SW480 (cell line): Measurements from ENCODE around the gene KCNQ2.

Source experiments
- DNase-seq: peaks from one replicate; pipeline ENCODE4 v3.0.0-alpha.2; 2016; ENCODE audit warnings: low spot score

The KCNQ2 gene

GRCh38 chr20:63501818-63502670, 29.6 kb upstream of the KCNQ2 start:
- DNase-seq, result no peak

GRCh38 chr20:63500902-63501817, 28.7 kb upstream of the KCNQ2 start:
- DNase-seq, result no peak

- no peak for DNase-seq
These were observed 27.9 kb upstream of the KCNQ2 start for GRCh38 chr20:63500151-63500901.

- DNase-seq, result no peak
These were observed 27.0 kb upstream of the KCNQ2 start for GRCh38 chr20:63499338-63499969.

GRCh38 chr20:63498960-63499337, 26.5 kb upstream of the KCNQ2 start, which contains the start of gene EEF1A2:
EEF1A2 (minus strand) TSS chr20:63499083; CDS start chr20:63497763, 1,320 bp downstream.
- DNase-seq, result peak; percentile 63

GRCh38 chr20:63497946-63498935, 25.8 kb upstream of the KCNQ2 start:
- DNase-seq, result peak; percentile 89

GRCh38 chr20:63497138-63497945, 24.9 kb upstream of the KCNQ2 start:
- no peak for DNase-seq

- no peak for DNase-seq
These were observed 24.2 kb upstream of the KCNQ2 start for GRCh38 chr20:63496596-63497120.

GRCh38 chr20:63495741-63496595, 23.5 kb upstream of the KCNQ2 start:
- no peak for DNase-seq

GRCh38 chr20:63495167-63495720, 22.8 kb upstream of the KCNQ2 start:
- DNase-seq, result no peak

- no peak for DNase-seq
These were observed 22.1 kb upstream of the KCNQ2 start for GRCh38 chr20:63494420-63495166.

- DNase-seq, result no peak
These were observed 21.6 kb upstream of the KCNQ2 start for GRCh38 chr20:63494084-63494419.

GRCh38 chr20:63493563-63494020, 21.1 kb upstream of the KCNQ2 start:
- no peak for DNase-seq

- no peak for DNase-seq
These were observed 20.5 kb upstream of the KCNQ2 start for GRCh38 chr20:63492982-63493381.

GRCh38 chr20:63492518-63492917, 20.1 kb upstream of the KCNQ2 start:
- DNase-seq, result no peak

- DNase-seq, result no peak
These were observed 19.3 kb upstream of the KCNQ2 start for GRCh38 chr20:63491635-63492230.

- no peak for DNase-seq
These were observed 18.6 kb upstream of the KCNQ2 start for GRCh38 chr20:63491078-63491477.
